HG02610 (cell line): Measurements from ENCODE around the gene SEMA3B.
"Not testable (repeated sequence)": the region's sequence is repeated elsewhere in the genome, so short reads cannot be mapped to it uniquely, and the experiment has no call there.

Source experiments
- ATAC-seq: cut with Tn5 transposase; IDR thresholded peaks from one replicate; pipeline ENCODE4 v1.9.1; 2021; ENCODE audit warnings: mild to moderate bottlenecking, moderate library complexity; ENCODE audit not compliant: unreplicated experiment

Gene SEMA3B

GRCh38 chr3:50312041-50312440, 43.1 kb downstream of the SEMA3B start:
- ATAC-seq, result not testable (repeated sequence)

GRCh38 chr3:50314342-50314741, 45.4 kb downstream of the SEMA3B start:
- no peak for ATAC-seq

DNA sequence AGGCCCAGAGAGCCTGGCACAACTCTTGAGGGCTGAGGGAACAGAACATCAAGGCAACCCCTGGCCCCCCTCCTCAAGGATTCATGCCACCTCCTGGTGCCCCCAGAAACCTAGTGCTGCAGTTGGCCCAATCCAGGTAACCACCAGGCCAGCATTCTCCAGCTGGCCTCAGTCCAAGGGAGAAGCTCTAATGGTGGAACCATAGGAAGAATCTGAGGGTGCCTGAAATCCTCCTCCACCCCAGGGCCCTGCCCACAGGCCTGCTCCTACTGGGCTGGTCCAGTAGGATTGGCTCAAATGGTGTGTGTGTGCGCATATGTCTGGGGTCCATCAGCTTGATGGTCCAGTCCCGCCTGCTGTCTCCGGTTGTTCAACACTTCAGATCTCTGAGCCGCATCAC, 45.9 kb downstream of the SEMA3B start:
- no peak for ATAC-seq

DNA sequence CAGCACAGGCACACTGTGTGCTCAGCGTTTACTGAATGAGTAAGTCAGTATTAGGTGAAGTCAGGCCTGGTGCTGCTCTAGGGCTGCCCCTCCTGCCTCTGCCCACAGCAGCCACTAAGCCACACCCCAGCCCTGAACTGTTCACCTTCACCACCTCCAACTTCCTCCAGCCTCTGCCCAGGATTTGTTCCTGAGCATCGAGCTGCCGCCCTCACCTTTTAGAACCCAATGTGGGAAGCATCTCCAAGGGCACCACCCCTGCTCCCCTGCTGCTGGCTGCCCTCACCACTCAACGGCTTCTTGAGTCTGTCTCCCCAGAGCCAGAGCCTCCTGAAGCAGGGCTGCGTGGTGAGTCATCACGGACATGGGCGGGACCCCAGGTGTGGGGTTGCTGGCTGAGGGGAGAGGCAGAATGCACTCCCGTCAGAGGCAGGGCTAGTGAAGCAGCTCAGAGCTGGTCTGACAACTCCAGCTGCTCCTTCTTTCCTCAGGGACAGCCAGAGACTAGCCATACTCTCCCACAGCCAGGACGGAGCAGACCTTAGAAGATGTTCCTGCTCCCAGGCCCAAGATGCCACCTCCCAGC, 47.8 kb downstream of the SEMA3B start:
- ATAC-seq, result no peak

DNA sequence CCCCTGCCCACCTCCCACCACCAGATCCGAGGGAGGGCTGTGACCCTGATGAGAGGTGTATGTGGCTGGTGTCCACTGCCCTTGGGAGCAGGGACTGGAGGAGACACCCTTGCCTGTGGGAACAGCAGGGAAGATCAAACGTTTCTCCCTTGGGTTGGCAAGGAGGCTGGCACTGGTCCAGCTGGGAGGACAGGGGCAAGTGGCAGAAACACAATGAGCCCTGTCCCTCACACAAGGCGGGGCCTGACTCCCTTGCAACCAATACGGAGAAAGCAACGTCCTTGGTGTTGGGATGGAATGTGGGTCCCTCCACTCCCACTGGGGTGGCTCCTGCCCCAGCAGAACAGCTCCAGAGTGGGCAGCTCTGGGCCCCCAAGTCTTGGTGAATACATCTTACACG, 48.4 kb downstream of the SEMA3B start:
- no peak for ATAC-seq

GRCh38 chr3:50318163-50318562, 49.2 kb downstream of the SEMA3B start:
- no peak for ATAC-seq

- ATAC-seq, result no peak
These were observed 49.7 kb downstream of the SEMA3B start for GRCh38 chr3:50318615-50319014.

DNA sequence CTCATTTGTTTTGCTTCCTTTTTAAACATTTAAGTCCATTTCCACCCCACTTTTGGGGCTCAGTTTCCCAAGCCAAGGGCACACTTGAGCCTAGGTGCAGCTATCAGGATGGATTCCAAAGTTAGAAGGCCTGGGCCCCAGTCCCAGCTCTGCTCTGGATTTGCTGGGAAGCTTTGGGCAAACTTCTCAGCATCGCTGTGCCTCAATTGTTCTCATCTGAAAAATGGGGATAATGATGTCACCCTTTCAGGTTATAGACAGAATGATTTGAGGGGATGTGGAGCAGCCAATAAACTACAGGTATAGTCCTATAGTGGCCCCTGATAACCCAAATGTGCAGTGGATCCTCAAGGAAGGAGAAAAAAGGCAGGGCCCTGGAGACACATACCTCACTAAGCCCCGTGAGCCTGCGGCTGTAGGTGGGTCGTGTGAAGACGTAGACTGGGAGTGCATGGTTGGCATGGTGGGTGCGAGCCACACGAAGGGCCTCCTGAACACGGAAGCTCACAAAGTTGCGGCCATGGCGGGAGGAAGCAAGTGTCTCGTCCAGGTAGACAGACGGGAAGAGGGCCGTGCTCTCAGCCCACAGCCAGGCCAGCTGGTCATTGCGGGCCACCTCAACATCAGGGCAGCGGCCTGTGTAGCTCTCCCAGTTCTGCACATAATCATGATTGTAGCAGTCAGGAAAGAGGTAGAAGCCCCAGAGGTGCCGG, 50.4 kb downstream of the SEMA3B start:
- ATAC-seq, result no peak

DNA sequence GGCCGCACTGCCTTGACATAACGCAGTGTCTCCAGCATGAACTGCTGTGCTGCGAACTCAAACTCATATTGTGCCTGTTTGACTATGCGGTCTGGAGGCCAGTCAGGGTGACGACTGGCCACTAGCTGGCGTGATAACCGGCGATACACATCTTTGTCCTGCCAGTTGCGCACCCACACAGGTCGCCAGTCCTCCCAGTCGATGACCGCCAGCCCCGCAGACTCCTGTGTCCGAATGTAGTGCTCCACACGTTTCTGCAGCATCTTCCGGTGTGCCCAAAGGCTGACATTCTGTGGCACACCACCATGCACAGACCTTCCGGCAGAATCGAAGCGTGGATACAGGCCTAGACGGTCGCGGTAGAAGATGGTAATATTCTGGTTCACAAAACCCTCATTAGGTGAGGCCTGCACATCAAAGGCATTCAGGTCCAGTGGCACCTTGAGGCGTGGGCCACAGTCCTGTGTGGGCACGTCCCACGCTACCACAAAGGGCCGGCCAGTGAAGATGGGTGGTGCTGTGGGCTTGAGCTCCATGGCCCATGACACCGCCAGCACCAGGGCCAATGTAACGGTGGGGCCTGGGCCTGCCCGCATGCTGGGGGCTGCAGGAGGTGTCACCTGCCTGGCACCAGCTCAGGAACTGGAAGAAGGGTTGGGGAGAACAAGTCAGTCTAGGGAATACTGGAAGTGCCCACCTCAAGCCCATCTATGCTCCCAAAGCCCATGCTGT, 51.1 kb downstream of the SEMA3B start:
- ATAC-seq, result no peak

- peak; percentile 42 for ATAC-seq
These were observed 51.9 kb downstream of the SEMA3B start for GRCh38 chr3:50320853-50321335.

GRCh38 chr3:50321336-50322114, 52.6 kb downstream of the SEMA3B start:
- peak; percentile 80 for ATAC-seq

DNA sequence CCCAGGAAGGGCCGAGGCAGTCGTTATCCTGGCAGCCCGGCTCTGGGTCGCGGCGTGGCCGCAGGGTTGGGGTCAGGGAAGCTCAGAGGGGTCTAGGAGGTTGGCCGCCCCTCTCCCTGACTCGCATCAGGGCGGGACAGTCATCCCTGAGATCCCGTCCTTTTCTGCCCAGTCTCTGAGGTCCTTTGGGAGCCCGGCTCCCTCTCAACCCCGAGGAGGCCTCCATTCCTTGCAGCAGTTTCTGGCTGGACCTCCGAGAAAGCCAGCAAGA, 53.1 kb downstream of the SEMA3B start:
- ATAC-seq, result no peak

GRCh38 chr3:50322386-50323091, 53.6 kb downstream of the SEMA3B start, which contains the start of gene HYAL2:
HYAL2 (minus strand) TSS chr3:50322745; CDS start chr3:50320489, 2,256 bp downstream.
- ATAC-seq, result no peak

DNA sequence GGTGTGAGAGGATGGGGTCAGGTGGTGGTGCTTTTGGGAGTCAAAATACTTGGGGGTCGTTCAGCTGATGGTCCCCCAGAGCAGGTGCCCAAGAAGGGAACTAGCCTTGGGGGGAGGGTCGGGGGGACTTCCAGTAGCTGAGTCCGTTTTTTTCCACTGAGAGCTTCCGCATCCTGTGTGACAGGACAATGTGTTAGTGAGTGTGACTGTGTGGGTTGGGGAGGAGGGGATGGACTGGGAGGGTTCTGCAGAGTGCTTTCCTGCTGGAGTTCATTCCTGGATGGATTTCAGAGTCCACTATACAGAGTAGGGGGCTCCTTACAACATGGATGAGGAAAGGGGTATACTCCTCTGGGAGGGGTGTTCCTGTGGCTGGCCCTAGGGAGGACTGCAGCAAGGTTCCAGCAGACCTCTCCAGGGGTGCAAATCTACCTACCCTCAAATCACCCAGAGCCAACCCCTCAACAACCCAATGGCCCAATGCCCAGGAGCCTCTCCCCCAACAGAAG, 54.2 kb downstream of the SEMA3B start:
- no peak for ATAC-seq

DNA sequence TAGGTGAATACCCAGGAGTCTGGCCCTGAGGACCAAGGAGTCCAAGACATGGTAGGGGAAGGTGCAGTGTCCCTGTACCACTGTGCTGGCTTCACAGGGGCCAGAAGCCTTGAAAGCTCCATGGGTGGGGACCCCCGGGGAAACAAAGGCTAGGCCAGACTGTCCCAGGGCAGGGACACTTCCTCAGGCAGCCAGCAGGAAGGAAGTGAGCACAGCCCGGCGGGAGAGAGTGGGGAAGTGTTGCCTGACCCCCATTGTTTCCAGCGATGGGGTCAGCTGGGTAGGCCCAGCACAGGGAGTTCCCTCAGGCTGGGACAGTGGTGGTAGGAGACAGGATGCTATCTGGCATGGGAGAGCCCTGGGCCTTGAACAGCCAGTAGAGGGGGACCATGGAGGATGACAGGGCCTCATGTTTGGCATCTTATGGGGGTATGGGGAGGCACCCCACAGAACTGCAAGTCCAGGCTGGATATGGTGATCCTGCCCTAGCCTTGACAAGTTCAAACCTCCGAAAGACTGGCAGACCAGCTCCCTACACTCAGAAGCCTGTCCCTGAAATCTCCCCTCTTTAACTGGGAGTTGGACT, 54.8 kb downstream of the SEMA3B start:
- ATAC-seq, result no peak

DNA sequence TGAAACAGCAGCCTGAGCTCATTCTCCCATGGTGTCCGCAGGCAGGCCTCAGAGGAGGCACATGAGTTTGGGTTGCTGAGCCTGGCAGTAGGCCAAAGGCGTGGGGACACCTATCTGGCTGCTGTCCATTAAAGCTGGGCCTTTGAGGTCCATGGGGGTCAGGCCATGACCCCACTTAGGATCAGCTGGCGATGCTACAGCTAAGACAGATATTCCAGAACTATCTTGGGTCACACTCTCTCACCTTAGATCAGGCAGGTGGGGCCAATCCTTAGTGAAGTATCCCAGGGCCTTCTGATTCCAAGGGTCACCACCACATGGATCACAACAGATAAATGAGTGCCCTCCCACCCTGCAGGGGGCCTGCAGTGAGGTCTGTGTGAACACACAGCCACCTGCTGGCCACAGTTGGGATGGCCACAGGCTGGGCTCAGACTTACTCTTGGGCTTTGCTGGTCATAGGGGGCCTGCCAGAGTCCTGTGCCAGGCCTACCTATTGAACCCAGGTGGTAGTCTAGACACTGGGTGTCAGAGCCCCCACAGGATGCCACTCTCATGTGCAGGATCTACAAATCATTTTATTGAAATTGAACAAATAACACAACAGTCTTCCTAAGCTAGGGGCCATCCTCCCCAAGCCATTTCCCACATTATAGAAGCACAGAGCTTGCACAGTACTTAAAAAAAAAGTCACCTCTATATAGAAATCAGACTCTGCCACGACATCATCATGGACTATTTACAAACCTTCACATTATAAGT, 55.6 kb downstream of the SEMA3B start:
- ATAC-seq, result peak; percentile 21

GRCh38 chr3:50325113-50325480, 56.1 kb downstream of the SEMA3B start:
- no peak for ATAC-seq

DNA sequence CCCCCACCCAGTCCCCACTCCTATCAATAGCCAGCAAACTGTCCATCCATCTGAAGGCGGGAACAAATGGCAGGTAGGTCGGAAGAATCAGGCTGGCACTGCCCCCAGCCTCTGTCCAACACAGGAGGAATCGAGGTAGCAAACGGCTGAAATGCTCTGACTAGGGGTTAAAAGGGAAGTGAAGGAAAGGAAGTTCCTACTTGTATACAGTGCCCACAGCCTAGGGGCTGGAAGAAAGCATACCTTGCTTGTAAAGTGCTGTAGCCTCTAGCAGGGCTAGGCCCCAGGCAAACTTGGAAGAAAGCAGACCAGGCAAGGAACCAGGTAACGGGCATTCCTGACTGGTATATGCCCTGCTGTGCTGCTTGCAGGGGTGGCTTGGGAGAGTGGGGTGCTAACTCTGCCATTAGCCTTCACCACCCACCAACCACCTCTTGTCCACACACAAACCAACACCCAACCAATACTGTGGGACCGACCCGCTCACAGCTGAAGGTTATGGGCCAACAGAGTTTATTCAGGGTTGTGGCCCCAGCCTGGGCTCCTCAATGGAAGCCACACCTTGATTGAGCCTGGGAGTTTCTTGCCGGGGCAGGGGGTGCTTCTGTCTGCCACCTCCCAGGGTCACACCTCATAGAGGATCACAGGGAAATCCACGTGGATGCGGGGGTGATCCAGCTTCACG, 56.7 kb downstream of the SEMA3B start:
- ATAC-seq, result no peak

DNA sequence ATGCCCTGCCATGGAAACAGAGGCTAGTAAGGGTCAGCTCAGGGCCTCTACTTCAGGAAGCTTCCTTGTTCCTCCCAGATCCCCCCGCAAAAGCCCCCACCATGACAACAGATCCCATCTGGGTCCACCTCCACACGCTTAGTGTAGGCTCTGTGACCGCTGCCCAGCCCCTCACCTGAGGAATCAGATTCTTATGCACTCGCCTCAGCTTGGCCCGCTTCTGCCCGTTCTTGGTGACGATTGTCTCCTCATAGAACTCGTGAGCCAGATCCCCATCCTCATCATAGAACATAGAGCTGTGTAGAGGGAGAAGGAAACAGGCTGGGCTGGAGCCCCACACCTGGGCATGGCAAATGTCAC, 57.2 kb downstream of the SEMA3B start:
- ATAC-seq, result no peak
